Measurements from ENCODE around the gene BCAN.

Gene BCAN

DNA sequence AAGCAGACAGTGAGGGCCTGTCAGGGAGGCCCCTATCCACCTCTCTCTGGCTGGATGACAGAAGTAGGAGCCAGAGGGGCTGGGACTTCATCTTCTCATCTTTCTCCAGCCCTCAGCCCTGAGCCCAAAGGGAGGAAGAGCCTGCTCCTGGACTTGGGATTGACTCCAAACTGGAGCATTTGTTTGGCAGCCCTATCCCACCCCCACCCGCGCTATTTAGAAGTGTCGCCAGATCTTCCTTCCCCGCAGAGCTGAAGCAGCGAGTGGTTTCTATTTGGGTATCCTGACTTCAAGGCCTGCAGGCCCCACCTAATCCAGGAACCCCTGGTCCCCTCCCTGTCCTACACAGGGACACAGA is 25.7 kb downstream of the BCAN start:
- TF ChIP-seq, protein P1, sequence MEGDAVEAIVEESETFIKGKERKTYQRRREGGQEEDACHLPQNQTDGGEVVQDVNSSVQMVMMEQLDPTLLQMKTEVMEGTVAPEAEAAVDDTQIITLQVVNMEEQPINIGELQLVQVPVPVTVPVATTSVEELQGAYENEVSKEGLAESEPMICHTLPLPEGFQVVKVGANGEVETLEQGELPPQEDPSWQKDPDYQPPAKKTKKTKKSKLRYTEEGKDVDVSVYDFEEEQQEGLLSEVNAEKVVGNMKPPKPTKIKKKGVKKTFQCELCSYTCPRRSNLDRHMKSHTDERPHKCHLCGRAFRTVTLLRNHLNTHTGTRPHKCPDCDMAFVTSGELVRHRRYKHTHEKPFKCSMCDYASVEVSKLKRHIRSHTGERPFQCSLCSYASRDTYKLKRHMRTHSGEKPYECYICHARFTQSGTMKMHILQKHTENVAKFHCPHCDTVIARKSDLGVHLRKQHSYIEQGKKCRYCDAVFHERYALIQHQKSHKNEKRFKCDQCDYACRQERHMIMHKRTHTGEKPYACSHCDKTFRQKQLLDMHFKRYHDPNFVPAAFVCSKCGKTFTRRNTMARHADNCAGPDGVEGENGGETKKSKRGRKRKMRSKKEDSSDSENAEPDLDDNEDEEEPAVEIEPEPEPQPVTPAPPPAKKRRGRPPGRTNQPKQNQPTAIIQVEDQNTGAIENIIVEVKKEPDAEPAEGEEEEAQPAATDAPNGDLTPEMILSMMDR (IDR thresholded peaks at IDR 0.05; ENCODE audit: insufficient read depth, low read length, poor library complexity, severe bottlenecking) = no peak
- Histone ChIP-seq H3K36me3 (ENCODE audit: control insufficient read depth, insufficient read depth, low read length) (no peaks in the 10 kb centered on the region), H3K27me3 (replicated peaks; ENCODE audit: control insufficient read depth, insufficient read depth, low read length) (peaks cover 2% of the 10 kb centered on the region; the same call in 1 of the 2 replicates), H3K4me3 (replicated peaks; ENCODE audit: low read depth, low read length) (no peak overlapping the region)
- no peak for DNase-seq (ENCODE audit: extremely low read depth, insufficient read length)

DNA sequence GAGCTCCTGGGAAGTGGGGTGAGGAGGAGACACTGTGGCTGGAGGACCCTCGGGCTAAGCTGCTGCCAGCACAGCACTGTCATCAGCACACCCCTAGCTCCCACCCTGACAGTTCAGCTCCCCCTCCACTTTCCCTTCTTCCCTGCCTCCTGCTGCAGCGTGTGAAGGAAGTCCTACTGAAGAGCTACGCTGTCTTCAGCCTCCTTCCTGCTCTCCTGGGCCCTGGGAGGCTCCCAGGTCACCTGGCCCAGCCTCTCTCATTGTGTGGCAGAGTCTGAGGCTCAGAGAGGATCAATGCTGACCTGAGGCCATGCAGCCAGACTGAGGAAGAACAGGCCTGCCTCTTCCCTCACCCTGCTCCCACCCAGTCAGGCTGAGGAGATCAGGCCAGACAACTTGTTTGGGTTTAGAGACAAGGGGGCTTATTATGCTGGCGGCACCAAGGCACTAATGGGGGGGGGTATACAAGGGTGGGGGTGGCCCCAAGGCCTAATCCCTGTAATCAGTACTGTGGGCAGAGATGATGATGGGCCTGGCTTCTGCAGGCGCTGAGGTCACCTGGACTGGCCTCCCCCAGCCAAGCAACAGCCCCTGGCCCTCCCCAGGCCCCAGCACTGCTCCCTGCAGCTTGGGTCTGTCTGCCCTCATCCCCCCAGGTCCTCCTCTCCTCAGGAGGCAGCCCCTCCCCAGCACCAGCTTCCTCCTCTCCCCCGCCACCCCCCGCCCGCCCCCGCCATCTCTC is 26.2 kb downstream of the BCAN start:
- no peak for DNase-seq (ENCODE audit: extremely low read depth, insufficient read length)
- peaks cover 2% of the 10 kb centered on the region; the same call in 1 of the 2 replicates for H3K27me3 ChIP-seq (replicated peaks; ENCODE audit: control insufficient read depth, insufficient read depth, low read length)
- no peak overlapping the region for H3K4me3 ChIP-seq (replicated peaks; ENCODE audit: low read depth, low read length)
- no peaks in the 10 kb centered on the region for H3K36me3 ChIP-seq (ENCODE audit: control insufficient read depth, insufficient read depth, low read length)
- TF ChIP-seq, protein P1 (IDR thresholded peaks at IDR 0.05; ENCODE audit: insufficient read depth, low read length, poor library complexity, severe bottlenecking) = no peak

DNA sequence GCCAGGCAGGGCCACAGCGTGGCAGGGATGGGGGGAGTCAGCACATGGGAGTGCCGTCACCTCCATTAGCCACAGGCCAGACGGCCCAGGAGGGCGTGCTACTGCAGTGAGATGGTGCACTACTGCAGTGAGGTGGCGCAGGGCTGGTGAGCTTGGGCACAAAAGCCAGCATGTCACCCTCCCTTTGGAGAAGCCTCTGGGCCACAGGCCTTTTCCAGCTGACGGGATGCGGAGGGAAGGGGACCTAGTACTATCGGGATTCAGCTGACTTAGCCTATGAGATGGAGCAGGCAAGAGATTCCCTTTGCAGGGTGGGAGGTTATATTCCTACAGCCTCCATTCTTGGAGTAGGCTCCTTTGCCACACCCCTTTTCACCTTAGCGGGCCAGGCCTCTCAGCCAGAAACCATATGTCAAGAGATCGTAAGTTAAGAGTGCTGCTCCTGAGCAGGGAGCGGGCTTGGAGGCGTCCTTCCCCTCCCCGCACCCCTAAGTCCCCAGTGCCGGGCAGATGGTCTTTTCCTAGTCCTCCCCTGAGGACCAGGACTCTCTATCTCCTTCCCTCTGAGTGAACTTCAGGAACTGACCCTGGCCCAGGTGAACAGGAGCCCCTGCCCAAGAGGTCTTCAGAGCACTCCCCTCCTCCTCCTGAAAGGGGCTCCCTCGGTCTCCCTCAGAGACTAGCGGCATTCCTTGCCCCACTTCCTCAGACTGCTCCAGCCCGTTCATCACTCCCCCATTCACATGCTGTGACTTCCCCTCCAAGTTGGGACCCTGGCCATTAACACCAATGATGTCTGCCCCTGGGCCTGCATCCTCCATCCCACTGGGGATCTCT is 27.1 kb downstream of the BCAN start:
- H3K4me3 ChIP-seq (replicated peaks; ENCODE audit: low read depth, low read length) = no peak overlapping the region
- no peak for DNase-seq (ENCODE audit: extremely low read depth, insufficient read length)
- no peaks in the 10 kb centered on the region for H3K36me3 ChIP-seq (ENCODE audit: control insufficient read depth, insufficient read depth, low read length)
- H3K27me3 ChIP-seq (replicated peaks; ENCODE audit: control insufficient read depth, insufficient read depth, low read length) = peaks cover 2% of the 10 kb centered on the region; the same call in 1 of the 2 replicates
- TF ChIP-seq, protein P1 (IDR thresholded peaks at IDR 0.05; ENCODE audit: insufficient read depth, low read length, poor library complexity, severe bottlenecking) = no peak

DNA sequence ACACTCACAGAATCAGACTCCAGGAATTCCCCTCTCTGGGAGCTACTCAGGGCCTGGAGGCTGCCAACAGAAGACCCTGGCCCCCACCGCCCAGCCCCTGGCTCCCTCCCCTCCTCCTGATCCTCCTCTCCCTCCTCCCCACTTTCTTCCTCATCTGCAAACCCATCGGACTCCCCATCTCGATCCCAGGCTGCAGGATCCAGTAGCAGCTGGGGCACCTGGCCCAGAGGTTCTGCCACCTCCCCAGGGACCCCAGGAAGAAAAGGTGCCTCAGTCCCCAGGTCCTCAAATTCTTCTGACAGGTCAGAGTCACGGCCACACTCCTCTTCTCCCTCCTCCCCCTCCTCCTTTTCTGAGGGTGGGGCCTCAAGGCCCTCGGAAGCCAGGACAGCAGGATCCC is 27.9 kb downstream of the BCAN start:
- TF ChIP-seq, protein P1 (IDR thresholded peaks at IDR 0.05; ENCODE audit: insufficient read depth, low read length, poor library complexity, severe bottlenecking) = no peak
- Histone ChIP-seq H3K27me3 (replicated peaks; ENCODE audit: control insufficient read depth, insufficient read depth, low read length) (peaks cover 2% of the 10 kb centered on the region; the same call in 1 of the 2 replicates), H3K36me3 (ENCODE audit: control insufficient read depth, insufficient read depth, low read length) (no peaks in the 10 kb centered on the region), H3K4me3 (replicated peaks; ENCODE audit: low read depth, low read length) (no peak overlapping the region)
- DNase-seq (ENCODE audit: extremely low read depth, insufficient read length) = no peak

DNA sequence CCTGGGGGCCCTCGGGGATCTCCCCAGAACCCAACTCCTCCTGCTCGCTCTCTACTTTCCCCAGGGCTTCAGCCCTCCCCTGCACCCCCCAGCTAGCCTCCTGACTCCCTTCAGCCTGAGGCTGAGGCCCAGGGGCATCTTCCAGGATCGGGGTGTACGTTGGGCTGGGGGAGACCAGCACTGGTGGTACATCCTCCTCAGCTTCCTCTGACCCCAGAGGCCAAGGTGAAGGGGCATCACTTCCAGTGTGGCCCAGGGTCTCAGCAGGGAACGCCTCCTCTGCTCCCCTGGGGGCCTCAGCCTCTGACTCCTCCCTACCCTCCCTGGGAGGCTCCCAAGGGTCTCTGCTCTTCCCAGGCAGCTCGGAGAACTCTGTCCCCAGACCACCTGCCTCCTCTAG is 28.4 kb downstream of the BCAN start:
- H3K27me3 ChIP-seq (replicated peaks; ENCODE audit: control insufficient read depth, insufficient read depth, low read length) = peaks cover 2% of the 10 kb centered on the region; the same call in 1 of the 2 replicates
- TF ChIP-seq, protein P1 (IDR thresholded peaks at IDR 0.05; ENCODE audit: insufficient read depth, low read length, poor library complexity, severe bottlenecking) = no peak
- no peak for DNase-seq (ENCODE audit: extremely low read depth, insufficient read length)
- H3K4me3 ChIP-seq (replicated peaks; ENCODE audit: low read depth, low read length) = no peak overlapping the region
- no peaks in the 10 kb centered on the region for H3K36me3 ChIP-seq (ENCODE audit: control insufficient read depth, insufficient read depth, low read length)

Data from GM06990 (cell line).